Measurements from ENCODE around the gene CCDC138. TPM values are rescaled to one million over a fixed set of nuclear protein-coding genes. Genes with fewer than 3 reads are reported as not detected.

The CCDC138 gene
- total RNA-seq, 1 donor from 2014 or later = 6.0 TPM

GRCh38 chr2:108911807-108912628 lies 125.4 kb downstream of the CCDC138 start:
- DNase-seq (ENCODE audit: extremely low spot score, unreplicated experiment) = peak; percentile 77
- Mint-ChIP-seq H3K4me3 (ENCODE audit: unreplicated experiment) (no peak overlapping the region), H3K36me3 (ENCODE audit: unreplicated experiment) (no peaks in the 10 kb centered on the region), H3K27ac (ENCODE audit: unreplicated experiment) (no peak overlapping the region), H3K9me3 (ENCODE audit: unreplicated experiment) (no peaks in the 10 kb centered on the region), H3K4me1 (ENCODE audit: unreplicated experiment) (no peaks in the 10 kb centered on the region), H3K27me3 (ENCODE audit: unreplicated experiment) (peaks cover 30% of the 10 kb centered on the region)
- TF ChIP-seq, protein P1, sequence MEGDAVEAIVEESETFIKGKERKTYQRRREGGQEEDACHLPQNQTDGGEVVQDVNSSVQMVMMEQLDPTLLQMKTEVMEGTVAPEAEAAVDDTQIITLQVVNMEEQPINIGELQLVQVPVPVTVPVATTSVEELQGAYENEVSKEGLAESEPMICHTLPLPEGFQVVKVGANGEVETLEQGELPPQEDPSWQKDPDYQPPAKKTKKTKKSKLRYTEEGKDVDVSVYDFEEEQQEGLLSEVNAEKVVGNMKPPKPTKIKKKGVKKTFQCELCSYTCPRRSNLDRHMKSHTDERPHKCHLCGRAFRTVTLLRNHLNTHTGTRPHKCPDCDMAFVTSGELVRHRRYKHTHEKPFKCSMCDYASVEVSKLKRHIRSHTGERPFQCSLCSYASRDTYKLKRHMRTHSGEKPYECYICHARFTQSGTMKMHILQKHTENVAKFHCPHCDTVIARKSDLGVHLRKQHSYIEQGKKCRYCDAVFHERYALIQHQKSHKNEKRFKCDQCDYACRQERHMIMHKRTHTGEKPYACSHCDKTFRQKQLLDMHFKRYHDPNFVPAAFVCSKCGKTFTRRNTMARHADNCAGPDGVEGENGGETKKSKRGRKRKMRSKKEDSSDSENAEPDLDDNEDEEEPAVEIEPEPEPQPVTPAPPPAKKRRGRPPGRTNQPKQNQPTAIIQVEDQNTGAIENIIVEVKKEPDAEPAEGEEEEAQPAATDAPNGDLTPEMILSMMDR (IDR thresholded peaks at IDR 0.05) = no peak

- Mint-ChIP-seq H3K27me3 (ENCODE audit: unreplicated experiment) (peaks cover 34% of the 10 kb centered on the region), H3K4me3 (ENCODE audit: unreplicated experiment) (no peak overlapping the region), H3K27ac (ENCODE audit: unreplicated experiment) (no peak overlapping the region), H3K4me1 (ENCODE audit: unreplicated experiment) (no peaks in the 10 kb centered on the region), H3K9me3 (ENCODE audit: unreplicated experiment) (no peaks in the 10 kb centered on the region), H3K36me3 (ENCODE audit: unreplicated experiment) (no peaks in the 10 kb centered on the region)
- TF ChIP-seq, protein P1 (IDR thresholded peaks at IDR 0.05) = no peak
- no peak for DNase-seq (ENCODE audit: extremely low spot score, unreplicated experiment)
Measured at GRCh38 chr2:108912629-108912902, 126.0 kb downstream of the CCDC138 start.

DNA sequence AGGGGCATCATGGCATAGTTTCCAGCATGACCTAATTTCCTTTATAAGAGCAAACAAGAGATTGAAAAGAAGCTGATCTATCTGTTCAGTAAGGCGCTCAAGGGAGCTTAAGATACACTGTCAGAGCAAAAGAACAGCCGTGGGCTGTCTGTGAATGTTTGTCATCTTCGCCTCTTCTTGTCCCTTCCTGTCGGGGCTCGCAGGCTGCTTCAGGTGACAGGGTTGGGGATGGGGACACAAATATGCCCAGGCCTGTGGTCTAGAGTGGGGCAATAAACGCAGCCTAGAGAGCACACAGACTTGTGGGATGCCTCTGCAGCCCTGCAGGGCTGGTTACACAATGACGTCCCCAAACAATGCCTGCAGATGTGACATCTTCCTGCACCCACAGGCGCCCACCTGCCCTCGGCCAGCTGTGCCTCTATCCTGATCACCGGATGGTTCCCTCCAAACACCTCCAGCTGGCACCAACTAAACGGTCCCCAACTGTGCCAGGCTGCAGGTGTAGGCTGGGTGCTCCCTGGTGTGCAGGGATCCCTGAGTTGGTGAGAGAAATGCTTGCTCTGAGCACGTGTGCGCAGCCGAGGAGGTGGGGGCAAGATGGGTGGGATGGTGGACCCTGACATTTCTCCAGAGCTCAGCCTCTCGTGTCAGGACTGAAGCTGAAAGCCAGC lies 129.7 kb downstream of the CCDC138 start:
- Mint-ChIP-seq H3K27me3 (ENCODE audit: unreplicated experiment) (peaks cover 48% of the 10 kb centered on the region), H3K36me3 (ENCODE audit: unreplicated experiment) (peaks cover 2% of the 10 kb centered on the region), H3K9me3 (ENCODE audit: unreplicated experiment) (no peaks in the 10 kb centered on the region), H3K4me1 (ENCODE audit: unreplicated experiment) (no peaks in the 10 kb centered on the region), H3K4me3 (ENCODE audit: unreplicated experiment) (no peak overlapping the region), H3K27ac (ENCODE audit: unreplicated experiment) (no peak overlapping the region)
- DNase-seq (ENCODE audit: extremely low spot score, unreplicated experiment) = no peak
- TF ChIP-seq, protein P1 (IDR thresholded peaks at IDR 0.05) = no peak

- Mint-ChIP-seq H3K4me3 (ENCODE audit: unreplicated experiment) (no peak overlapping the region), H3K27ac (ENCODE audit: unreplicated experiment) (no peak overlapping the region), H3K27me3 (ENCODE audit: unreplicated experiment) (peaks cover 46% of the 10 kb centered on the region), H3K9me3 (ENCODE audit: unreplicated experiment) (no peaks in the 10 kb centered on the region), H3K4me1 (ENCODE audit: unreplicated experiment) (no peaks in the 10 kb centered on the region), H3K36me3 (ENCODE audit: unreplicated experiment) (peaks cover 2% of the 10 kb centered on the region)
- DNase-seq (ENCODE audit: extremely low spot score, unreplicated experiment) = no peak
- TF ChIP-seq, protein P1 (IDR thresholded peaks at IDR 0.05) = no peak
Measured at GRCh38 chr2:108916796-108917421, 130.3 kb downstream of the CCDC138 start.

DNA sequence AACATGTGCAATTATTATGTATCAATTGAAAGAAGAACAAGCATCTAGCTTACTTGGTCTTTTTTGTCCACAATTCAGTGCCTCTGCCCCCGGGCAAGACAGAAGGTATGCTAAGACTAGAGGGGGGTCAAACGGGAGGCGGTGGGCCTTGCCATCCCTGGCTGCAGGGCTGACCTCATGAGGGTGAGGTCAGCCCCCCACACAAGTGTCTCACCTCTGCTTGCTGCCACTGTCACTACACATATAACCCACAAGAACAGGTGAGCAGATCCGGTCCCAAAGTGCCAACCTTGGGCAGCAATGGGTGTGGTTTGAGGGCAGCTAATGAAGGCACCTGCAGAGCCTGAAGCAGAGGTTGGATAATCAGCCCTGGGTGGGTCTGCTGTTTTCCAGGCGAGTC lies 131.0 kb downstream of the CCDC138 start:
- H3K27me3 Mint-ChIP-seq (ENCODE audit: unreplicated experiment) = peaks cover 50% of the 10 kb centered on the region
- no peaks in the 10 kb centered on the region for H3K9me3 Mint-ChIP-seq (ENCODE audit: unreplicated experiment)
- H3K4me3 Mint-ChIP-seq (ENCODE audit: unreplicated experiment) = no peak overlapping the region
- peaks cover 2% of the 10 kb centered on the region for H3K36me3 Mint-ChIP-seq (ENCODE audit: unreplicated experiment)
- no peak overlapping the region for H3K27ac Mint-ChIP-seq (ENCODE audit: unreplicated experiment)
- TF ChIP-seq, protein P1 (IDR thresholded peaks at IDR 0.05) = no peak
- DNase-seq (ENCODE audit: extremely low spot score, unreplicated experiment) = no peak
- no peaks in the 10 kb centered on the region for H3K4me1 Mint-ChIP-seq (ENCODE audit: unreplicated experiment)
